ENCODE data around the gene ETFRF1. TPM values are rescaled to one million over a fixed set of nuclear protein-coding genes. Genes with fewer than 3 reads are reported as not detected.

ETFRF1 gene
- total RNA-seq (2022; extraction: Qiagen RNA extraction) = 7.7 to 11.0 TPM (median 8.8 TPM) in 5 replicates

DNA sequence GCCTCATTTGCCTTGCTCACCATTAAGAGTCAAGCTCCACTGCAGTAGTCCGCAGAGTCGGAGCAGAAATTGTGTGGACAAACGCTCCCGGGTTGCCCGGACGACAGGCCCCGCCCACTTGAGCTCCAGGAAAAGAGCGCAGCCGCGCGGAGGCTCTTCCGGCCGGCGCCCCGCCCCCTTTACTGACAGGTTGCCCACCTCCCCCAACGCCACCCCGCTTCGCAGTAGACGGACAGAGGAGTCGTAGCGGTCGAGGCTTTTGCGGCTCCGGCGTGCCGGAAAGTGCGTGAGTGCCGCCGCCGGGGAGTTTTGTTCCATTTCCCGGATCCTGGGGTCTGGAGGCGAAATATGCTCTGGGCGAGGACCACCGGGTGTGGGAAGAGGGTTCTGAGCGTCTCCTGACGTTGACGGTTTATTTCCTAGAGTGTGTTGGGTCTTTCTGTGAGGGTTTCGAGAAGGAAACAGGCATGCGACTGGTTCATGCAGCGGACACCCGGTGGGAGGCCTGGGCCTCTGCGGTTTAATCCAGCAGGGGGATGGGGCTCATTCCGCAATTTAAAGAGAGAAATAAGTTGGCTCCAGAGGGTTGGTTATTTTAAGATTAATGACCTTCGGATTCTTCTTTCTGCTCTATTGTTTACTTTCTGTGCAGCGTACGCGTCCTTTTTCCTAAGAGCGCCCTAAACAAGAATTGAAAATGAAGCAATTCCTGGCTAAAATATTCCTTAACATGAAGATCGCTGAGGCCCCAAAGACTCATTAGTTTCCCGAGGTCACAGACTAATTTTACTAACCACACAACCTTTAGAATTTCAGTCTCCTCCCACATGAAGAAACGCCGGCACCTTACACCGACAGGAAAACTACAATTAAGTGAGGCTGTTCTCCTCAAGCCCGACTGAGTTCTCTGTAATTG is at the start of gene ETFRF1, which contains the start of gene DNAI7:
TSS of gene ETFRF1 (plus strand) at position 182 of the 916 bp plus-strand sequence. CDS start 8,720 bp downstream, outside the sequence.
TSS of gene DNAI7 (minus strand) at position 105 of the 916 bp plus-strand sequence. CDS start at position 23, 82 bp downstream.

GRCh38 chr12:25250744-25251730 is 56.0 kb downstream of the ETFRF1 start, which contains the start of gene KRAS:
KRAS (minus strand) TSS chr12:25250929.

Other genes starting within 250 kb of the ETFRF1 start
- 10.1 to 12.7 TPM (median 10.7 TPM) in 5 replicates for gene BCAT1, start 246.1 kb upstream of the ETFRF1 start, total RNA-seq (2022; extraction: Qiagen RNA extraction)
- 0.08 to 0.41 TPM (median 0.20 TPM) in 5 replicates for gene DNAI7, start 77 bp upstream of the ETFRF1 start, total RNA-seq (2022; extraction: Qiagen RNA extraction)
- gene KRAS, start 55.7 kb downstream of the ETFRF1 start, total RNA-seq (2022; extraction: Qiagen RNA extraction) = 10.1 to 19.7 TPM (median 14.0 TPM) in 5 replicates